BJ (cell line): ENCODE measurements around the gene ZNF608. TPM values are rescaled to one million over a fixed set of nuclear protein-coding genes. Genes with fewer than 3 reads are reported as not detected.
A peak's percentile ranks its signal among the peaks of the same experiment; 100 is the strongest.

Experiments used
- CTCF ChIA-PET: fragments of 350-600 bp; formaldehyde crosslinking; extraction: SDS; loops from one replicate; lab custom pipeline; 2021; ENCODE audit warnings: antibody characterized with exemption, inconsistent platforms; lab: Yijun Ruan, JAX
- POLR2A ChIA-PET: fragments of 300-600 bp; sonication (Branson Sonifier 250); formaldehyde crosslinking; extraction: SDS; loops from one replicate; lab custom pipeline; 2021; ENCODE audit warnings: antibody characterized with exemption; lab: Charles Lee
- DNase-seq: peaks from one replicate; pipeline ENCODE4 v3.0.0-alpha.2; 2011; ENCODE audit warnings: low read depth
- H3K27me3 ChIP-seq: 2 replicates; pipeline ENCODE4 v1.6.0; 2011; ENCODE audit warnings: low read length; ENCODE audit not compliant: control insufficient read depth, insufficient read depth
- H3K36me3 ChIP-seq: 2 replicates; pipeline ENCODE4 v1.5.1; 2011; ENCODE audit warnings: low read length; ENCODE audit not compliant: control insufficient read depth, insufficient read depth
- H3K4me3 ChIP-seq: 2 replicates; pipeline ENCODE4 v1.5.1; 2011; ENCODE audit warnings: low read depth, mild to moderate bottlenecking, control low read depth, low read length
- CTCF ChIP-seq: IDR thresholded peaks from 2 replicates; pipeline ENCODE4 v1.5.1; 2011; ENCODE audit warnings: low read depth, mild to moderate bottlenecking, control low read depth, inconsistent platforms, low read length, moderate library complexity; ENCODE audit not compliant: insufficient read depth
- polyA plus RNA-seq: library from polyadenylated mRNA; depleted of rRNA; stranded (reverse); fragments of >200 nt; gene quantifications from 2 replicates; pipeline ENCODE4 v1.2.3, GENCODE V29; 2011

Gene ZNF608
- polyA plus RNA-seq, 1 experiment: 0.43 TPM

DNA sequence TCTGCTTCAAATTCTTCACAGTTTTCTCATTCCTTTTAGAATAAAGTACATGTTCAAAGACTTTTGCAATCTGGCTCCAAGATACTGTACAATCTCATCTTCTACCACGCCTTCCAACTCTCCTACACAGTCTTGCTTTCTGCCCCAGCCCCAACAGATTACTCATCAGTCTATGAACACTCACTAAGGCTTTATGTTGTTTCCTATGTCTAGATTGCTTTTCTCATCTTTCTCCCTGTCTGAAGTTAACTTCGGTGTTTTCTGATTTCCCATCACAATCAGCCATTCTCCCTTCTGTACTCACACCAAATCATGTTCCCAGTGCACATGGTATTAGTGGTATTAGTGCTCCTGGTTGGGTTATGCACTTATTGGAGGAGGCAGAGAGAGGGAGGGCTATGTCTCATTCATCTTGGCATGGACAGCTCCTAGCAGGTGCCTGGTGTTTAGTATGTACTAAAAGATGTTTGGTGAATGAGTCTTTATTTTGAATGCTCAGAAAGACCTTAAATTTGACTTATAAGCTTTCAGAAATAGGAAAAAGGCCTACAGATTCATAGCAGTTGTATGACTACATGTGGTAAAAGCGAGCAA lies 44.0 kb upstream of the ZNF608 start:
- no peaks in the 10 kb centered on the region for H3K27me3 ChIP-seq
- ChIA-PET CTCF (interaction anchor here (1.0 kb wide), 1 partner anchor 31 kb away, joined by 3 read pairs; no protein-coding TSS in a partner anchor), POLR2A (no interaction called here)
- H3K4me3 ChIP-seq: no peak overlapping the region
- H3K36me3 ChIP-seq: no peaks in the 10 kb centered on the region
- no peak for TF ChIP-seq CTCF
- no peak for DNase-seq

GRCh38 chr5:124789104-124789605 lies 42.7 kb upstream of the ZNF608 start:
- ChIA-PET CTCF (no interaction called here), POLR2A (no interaction called here)
- no peaks in the 10 kb centered on the region for H3K36me3 ChIP-seq
- H3K4me3 ChIP-seq: no peak overlapping the region
- no peaks in the 10 kb centered on the region for H3K27me3 ChIP-seq
- DNase-seq: no peak
- no peak for TF ChIP-seq CTCF

DNA sequence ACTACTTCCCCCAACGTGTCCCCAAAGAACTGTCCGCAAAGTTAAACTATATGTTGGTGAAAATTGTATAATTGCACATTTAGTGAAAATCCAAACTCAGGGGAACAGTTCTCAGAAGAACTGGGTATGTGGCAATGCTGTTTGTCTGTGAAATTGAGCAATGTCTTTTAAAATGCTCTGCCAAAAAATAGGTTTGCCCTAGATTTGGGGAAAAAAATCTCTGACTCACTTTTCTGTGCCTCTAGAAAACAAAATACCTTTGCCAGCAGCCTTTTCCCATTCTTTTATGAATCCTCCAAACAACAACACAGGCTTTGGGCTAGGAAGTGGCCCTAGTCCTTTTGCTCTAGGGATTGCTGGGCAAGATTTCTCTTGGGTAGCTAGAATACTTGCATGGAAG lies 37.4 kb upstream of the ZNF608 start:
- ChIA-PET CTCF (no interaction called here), POLR2A (no interaction called here)
- H3K36me3 ChIP-seq: no peaks in the 10 kb centered on the region
- no peak overlapping the region for H3K4me3 ChIP-seq
- no peak for TF ChIP-seq CTCF
- DNase-seq: peak; percentile 39
- no peaks in the 10 kb centered on the region; the same call in 1 of the 2 replicates for H3K27me3 ChIP-seq

- no peak for TF ChIP-seq CTCF
- no peak overlapping the region for H3K4me3 ChIP-seq
- ChIA-PET POLR2A (no interaction called here), CTCF (no interaction called here)
- H3K27me3 ChIP-seq: no peaks in the 10 kb centered on the region; the same call in 1 of the 2 replicates
- no peaks in the 10 kb centered on the region for H3K36me3 ChIP-seq
- DNase-seq: no peak
Observed at GRCh38 chr5:124783285-124783684, 36.8 kb upstream of the ZNF608 start.

GRCh38 chr5:124782262-124782661 lies 35.8 kb upstream of the ZNF608 start:
- ChIA-PET CTCF (no interaction called here), POLR2A (no interaction called here)
- TF ChIP-seq CTCF: no peak
- DNase-seq: no peak
- Histone ChIP-seq H3K27me3 (no peaks in the 10 kb centered on the region; the same call in 1 of the 2 replicates), H3K4me3 (no peak overlapping the region), H3K36me3 (no peaks in the 10 kb centered on the region)
